HG02571 (cell line): ENCODE results near the gene KLF13.

Experiments used
- ATAC-seq: cut with Tn5 transposase; IDR thresholded peaks from one replicate; pipeline ENCODE4 v1.9.1; 2021; ENCODE audit warnings: mild to moderate bottlenecking, moderate library complexity; ENCODE audit not compliant: unreplicated experiment

The KLF13 gene

DNA sequence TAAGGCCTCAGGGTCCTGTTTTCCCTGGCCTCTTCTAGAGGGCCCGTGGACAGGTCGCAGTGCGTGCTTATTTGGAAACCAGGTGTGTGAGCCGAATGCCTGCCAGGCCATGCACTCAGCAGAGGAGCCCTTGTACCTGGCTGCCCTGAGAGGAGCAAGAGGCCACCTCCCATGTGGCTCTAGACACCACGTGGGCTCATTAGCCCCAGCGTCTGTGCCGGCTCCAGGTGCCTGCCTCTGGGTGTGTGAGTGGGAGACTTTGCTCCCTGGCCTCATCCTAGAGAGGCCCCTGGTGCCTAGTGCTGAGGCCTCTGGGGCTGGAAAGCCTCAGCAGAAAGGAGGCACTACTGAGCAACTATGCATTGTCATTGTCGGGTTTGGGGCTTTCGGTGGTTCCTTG, 50.4 kb downstream of the KLF13 start:
- no peak for ATAC-seq

- ATAC-seq, result no peak
Measured at GRCh38 chr15:31378363-31378903, 51.8 kb downstream of the KLF13 start.

DNA sequence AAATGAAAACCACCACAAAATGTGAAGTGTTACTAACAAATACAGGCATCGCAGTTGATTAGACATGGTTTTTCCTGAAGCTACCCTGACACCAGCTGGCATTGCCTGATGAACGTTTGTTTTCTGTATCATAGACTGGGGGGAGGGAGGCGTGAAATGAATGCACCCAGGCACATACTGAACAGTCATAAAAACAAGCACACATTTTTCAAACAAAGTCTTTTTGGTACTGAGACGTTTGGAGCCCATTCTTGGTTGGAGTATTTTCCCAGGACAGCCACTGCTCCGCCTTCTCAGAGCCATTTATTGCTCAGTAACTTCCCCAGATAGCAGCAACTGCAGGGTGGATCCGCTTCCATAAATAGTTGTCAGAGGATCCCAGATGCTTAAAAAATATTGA, 52.4 kb downstream of the KLF13 start:
- no peak for ATAC-seq

- no peak for ATAC-seq
Measured at GRCh38 chr15:31379577-31379976, 52.9 kb downstream of the KLF13 start.

- no peak for ATAC-seq
Measured at GRCh38 chr15:31381801-31382712, 55.4 kb downstream of the KLF13 start.

GRCh38 chr15:31382713-31383045, 56.0 kb downstream of the KLF13 start:
- ATAC-seq, result no peak

- ATAC-seq, result no peak
Measured at GRCh38 chr15:31383139-31383538, 56.5 kb downstream of the KLF13 start.

DNA sequence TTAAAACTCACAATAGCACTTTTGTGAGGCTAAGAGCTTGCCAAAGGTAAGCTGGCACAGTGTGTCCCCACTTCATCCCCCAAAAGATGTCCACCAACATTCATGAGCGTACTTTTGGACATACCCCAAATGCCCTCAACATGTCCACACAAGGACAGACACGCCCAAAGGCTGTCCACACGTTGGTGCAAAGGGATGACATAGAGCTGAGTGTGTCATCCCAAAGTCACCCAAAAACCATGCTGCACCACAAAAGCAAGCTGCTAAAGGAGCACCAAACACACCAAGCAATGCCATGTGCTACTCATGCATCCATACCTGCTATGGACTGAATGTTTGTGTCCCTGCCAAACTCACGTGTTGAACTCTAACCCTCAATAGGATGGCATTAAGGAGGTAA, 57.9 kb downstream of the KLF13 start:
- ATAC-seq, result no peak

GRCh38 chr15:31385736-31386135, 59.1 kb downstream of the KLF13 start:
- no peak for ATAC-seq

GRCh38 chr15:31387092-31387478, 60.5 kb downstream of the KLF13 start:
- ATAC-seq, result no peak

- no peak for ATAC-seq
Measured at GRCh38 chr15:31387479-31388118, 61.0 kb downstream of the KLF13 start.

GRCh38 chr15:31389576-31389975, 62.9 kb downstream of the KLF13 start:
- no peak for ATAC-seq

GRCh38 chr15:31390029-31390428, 63.4 kb downstream of the KLF13 start:
- ATAC-seq, result no peak

GRCh38 chr15:31390777-31391486, 64.3 kb downstream of the KLF13 start:
- no peak for ATAC-seq

DNA sequence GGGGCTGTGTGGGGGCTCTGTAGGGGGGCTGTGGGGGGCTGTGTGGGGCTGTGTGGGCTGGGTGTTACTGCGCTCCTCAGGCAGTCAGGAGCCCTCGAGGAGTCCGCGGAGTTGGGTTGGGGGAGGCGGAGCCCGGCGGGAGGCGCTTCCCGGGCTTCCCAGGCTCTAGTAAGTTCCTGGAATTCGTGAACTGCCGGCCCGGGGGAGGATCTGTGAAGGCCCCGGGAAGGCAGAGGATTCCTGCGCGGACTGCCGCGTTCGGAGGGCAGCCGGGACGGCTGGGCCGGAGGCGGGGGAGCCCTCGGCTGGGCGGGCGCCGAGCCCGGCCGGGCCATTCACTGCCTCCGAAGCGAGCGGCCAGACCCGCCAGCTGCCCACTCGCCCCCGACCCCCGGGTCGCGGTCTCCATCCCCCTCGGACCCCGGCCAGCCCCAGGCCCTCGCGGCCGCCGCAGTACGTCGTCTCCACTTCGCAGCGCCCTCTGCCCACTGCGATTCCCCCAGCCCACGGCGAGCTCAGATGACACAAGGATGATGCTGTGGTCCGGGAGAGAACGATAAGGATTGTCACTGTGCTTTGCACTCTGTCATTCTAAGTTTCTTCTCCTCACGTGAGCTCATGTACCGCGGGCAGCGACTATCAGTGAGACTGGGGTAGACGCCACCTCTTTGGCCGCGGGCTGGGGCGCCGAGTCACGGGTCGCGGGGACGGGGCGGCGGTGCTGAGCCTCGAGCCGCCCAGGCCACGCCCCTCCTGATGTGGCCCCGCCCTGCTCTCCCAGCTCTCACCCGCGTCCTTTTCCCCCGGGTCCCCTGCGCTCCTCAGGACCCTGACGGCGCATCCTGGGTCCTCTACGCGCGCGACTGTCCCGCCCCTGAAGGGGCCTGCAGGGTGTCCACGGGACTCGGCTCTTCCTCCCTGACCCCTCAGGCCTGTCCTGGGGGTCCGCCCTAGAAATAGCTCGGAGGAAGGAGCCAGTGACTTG, 65.3 kb downstream of the KLF13 start:
- ATAC-seq, result peak; percentile 81

DNA sequence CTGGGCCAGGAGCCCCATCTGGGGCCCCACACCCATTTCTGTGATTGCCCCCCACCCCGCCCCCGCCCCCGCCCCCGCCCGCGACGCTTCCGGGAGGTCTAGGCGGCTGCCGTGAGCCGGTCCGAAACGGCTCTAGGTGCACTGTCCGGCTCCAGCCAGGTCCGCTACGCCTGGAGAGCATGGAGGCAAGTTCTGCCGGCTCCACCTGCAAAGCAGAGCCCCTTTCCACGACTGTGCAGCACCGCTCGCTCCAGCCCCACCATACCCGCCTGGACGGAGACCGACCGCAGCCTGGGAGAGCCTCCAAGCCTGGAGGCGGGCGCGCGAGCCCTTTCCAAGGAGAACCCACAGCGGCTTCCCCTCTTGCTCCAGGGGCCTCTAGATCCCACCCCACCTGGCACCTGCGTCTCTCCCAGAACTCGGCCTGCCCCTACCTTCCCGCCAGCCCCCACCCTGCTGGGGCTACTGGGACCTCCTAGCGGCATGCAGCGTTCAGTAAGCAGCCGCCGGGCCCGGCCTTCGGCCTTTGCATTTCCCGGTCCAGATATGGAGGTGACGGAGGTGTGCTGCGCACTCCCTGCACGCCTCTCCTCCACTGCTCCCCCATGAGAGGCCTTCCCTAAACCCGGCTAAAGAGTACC, 66.2 kb downstream of the KLF13 start:
- peak; percentile 34 for ATAC-seq

GRCh38 chr15:31393444-31394091, 66.9 kb downstream of the KLF13 start:
- no peak for ATAC-seq

DNA sequence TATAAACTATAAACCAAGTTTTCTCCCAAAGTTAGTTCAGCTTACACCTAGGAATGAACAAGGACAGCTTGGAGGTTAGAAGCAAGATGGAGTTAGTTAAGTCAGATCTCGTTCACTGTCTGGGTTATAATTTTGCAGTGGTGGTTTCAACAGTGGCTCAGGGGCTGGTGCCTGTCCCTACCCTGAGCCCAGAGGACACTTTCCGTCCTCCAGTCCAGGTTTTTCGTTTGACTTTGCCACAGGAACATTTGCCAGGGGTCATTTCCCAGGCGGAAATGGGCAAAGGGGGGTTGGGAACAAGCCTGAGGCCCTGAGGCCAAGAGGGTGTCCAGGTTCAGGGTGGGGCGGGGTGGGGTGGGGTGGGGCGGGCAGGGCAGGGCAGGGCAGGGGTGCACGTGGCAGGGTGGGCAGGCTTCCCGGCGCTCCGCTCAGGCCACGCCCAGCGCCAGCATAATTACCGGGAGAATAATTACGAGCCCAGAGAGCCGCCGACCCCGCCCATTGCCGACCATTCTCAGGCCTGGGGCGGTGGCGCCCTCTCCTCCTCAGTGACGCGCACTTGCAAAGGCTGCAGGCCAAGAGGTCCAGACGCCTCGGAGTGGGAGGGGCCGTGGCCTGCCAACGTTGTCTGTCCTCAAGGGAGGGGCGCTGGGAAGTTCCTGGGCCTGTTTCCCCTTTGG, 70.4 kb downstream of the KLF13 start:
- ATAC-seq, result no peak
